HG03103 (cell line): ENCODE measurements around the gene EIPR1.
"Not testable (repeated sequence)": the region's sequence is repeated elsewhere in the genome, so short reads cannot be mapped to it uniquely, and the experiment has no call there.

Source experiments
- ATAC-seq: cut with Tn5 transposase; IDR thresholded peaks from one replicate; pipeline ENCODE4 v1.9.1; 2021; ENCODE audit warnings: low read depth; ENCODE audit not compliant: unreplicated experiment

Gene EIPR1

GRCh38 chr2:3291113-3291512, 86.5 kb downstream of the EIPR1 start:
- no peak for ATAC-seq

- ATAC-seq = no peak
Measured at GRCh38 chr2:3290655-3291054, 87.0 kb downstream of the EIPR1 start.

- no peak for ATAC-seq
Measured at GRCh38 chr2:3289971-3290370, 87.6 kb downstream of the EIPR1 start.

GRCh38 chr2:3289526-3289925, 88.1 kb downstream of the EIPR1 start:
- ATAC-seq = no peak

GRCh38 chr2:3289171-3289515, 88.5 kb downstream of the EIPR1 start:
- no peak for ATAC-seq

GRCh38 chr2:3288470-3289170, 89.0 kb downstream of the EIPR1 start:
- no peak for ATAC-seq

- ATAC-seq = no peak
Measured at GRCh38 chr2:3287896-3288295, 89.7 kb downstream of the EIPR1 start.

GRCh38 chr2:3286646-3287036, 91.0 kb downstream of the EIPR1 start:
- ATAC-seq = not testable (repeated sequence)

GRCh38 chr2:3285901-3286645, 91.5 kb downstream of the EIPR1 start:
- no peak for ATAC-seq

- ATAC-seq = no peak
Measured at GRCh38 chr2:3284657-3285630, 92.7 kb downstream of the EIPR1 start.

- ATAC-seq = not testable (repeated sequence)
Measured at GRCh38 chr2:3283876-3284656, 93.6 kb downstream of the EIPR1 start.

- ATAC-seq = no peak
Measured at GRCh38 chr2:3283206-3283605, 94.4 kb downstream of the EIPR1 start.

GRCh38 chr2:3282056-3282998, 95.3 kb downstream of the EIPR1 start:
- no peak for ATAC-seq

GRCh38 chr2:3280683-3281520, 96.7 kb downstream of the EIPR1 start:
- no peak for ATAC-seq

- ATAC-seq = no peak
Measured at GRCh38 chr2:3280197-3280596, 97.4 kb downstream of the EIPR1 start.

- no peak for ATAC-seq
Measured at GRCh38 chr2:3279236-3279960, 98.2 kb downstream of the EIPR1 start.

GRCh38 chr2:3278521-3279218, 98.9 kb downstream of the EIPR1 start:
- no peak for ATAC-seq
